HepG2 (cell line): ENCODE data around the gene TUBG1. TPM values are rescaled to one million over a fixed set of nuclear protein-coding genes. Genes with fewer than 3 reads are reported as not detected.

Experiments
- BATF2 ChIP-seq: sonication (generic); formaldehyde crosslinking; IDR thresholded peaks from 2 replicates; pipeline ENCODE4 v1.8.0; 2022; ENCODE audit warnings: mild to moderate bottlenecking, missing genetic modification reagents, moderate library complexity
- CAMTA2 ChIP-seq: sonication (generic); formaldehyde crosslinking; IDR thresholded peaks from 2 replicates; pipeline ENCODE4 v1.4.0; 2020; ENCODE audit warnings: mild to moderate bottlenecking, missing genetic modification reagents, borderline replicate concordance
- ELK4 ChIP-seq: sonication (generic); formaldehyde crosslinking; IDR thresholded peaks from 2 replicates; pipeline ENCODE4 v1.9.0; 2021; ENCODE audit warnings: missing genetic modification reagents, borderline replicate concordance
- EP300 ChIP-seq, 3 experiments: sonication (generic) in 1 of 3; formaldehyde crosslinking in 1 of 3; IDR thresholded peaks; 2 replicates each; pipeline versions ENCODE4 v1.5.1 to v1.6.1; 2011 to 2020; ENCODE audit warnings: low read depth in 2 of 3, low read length in 2 of 3, borderline replicate concordance in 1 of 3, improper control_type of control experiment in 1 of 3, mild to moderate bottlenecking in 1 of 3, missing genetic modification reagents in 1 of 3, moderate library complexity in 1 of 3
- FOXK1 ChIP-seq: sonication (generic); formaldehyde crosslinking; IDR thresholded peaks from 2 replicates; pipeline ENCODE4 v1.4.0; 2020; ENCODE audit warnings: low read depth, missing genetic modification reagents, borderline replicate concordance
- HOXD1 ChIP-seq: sonication (generic); formaldehyde crosslinking; IDR thresholded peaks from 2 replicates; pipeline ENCODE4 v1.5.0; 2020; ENCODE audit warnings: missing genetic modification reagents
- MBD4 ChIP-seq: IDR thresholded peaks from 2 replicates; pipeline ENCODE4 v1.6.1; 2012; ENCODE audit warnings: low read length, inconsistent platforms, borderline replicate concordance
- RFX5 ChIP-seq: IDR thresholded peaks from 2 replicates; pipeline ENCODE4 v1.6.1; 2011; ENCODE audit warnings: low read depth, low read length, improper control_type of control experiment
- SATB2 ChIP-seq: sonication (generic); formaldehyde crosslinking; IDR thresholded peaks from 2 replicates; pipeline ENCODE4 v1.5.0; 2020; ENCODE audit warnings: missing genetic modification reagents
- SNAI1 ChIP-seq: sonication (generic); formaldehyde crosslinking; IDR thresholded peaks from 2 replicates; pipeline ENCODE4 v1.5.0; 2020; ENCODE audit warnings: mild to moderate bottlenecking, missing genetic modification reagents, borderline replicate concordance
- TEAD3 ChIP-seq: optimal IDR thresholded peaks from 2 replicates; pipeline ENCODE3; 2016; ENCODE audit warnings: borderline replicate concordance
- TOPORS ChIP-seq: sonication (generic); formaldehyde crosslinking; IDR thresholded peaks from 2 replicates; pipeline ENCODE4 v1.8.0; 2023; ENCODE audit warnings: mild to moderate bottlenecking, missing genetic modification reagents
- ZEB1 ChIP-seq: IDR thresholded peaks from 2 replicates; pipeline ENCODE4 v1.6.1; 2012; ENCODE audit warnings: mild to moderate bottlenecking, low read depth, inconsistent platforms; ENCODE audit not compliant: insufficient replicate concordance
- ZNF446 ChIP-seq: sonication (generic); formaldehyde crosslinking; IDR thresholded peaks from 2 replicates; pipeline ENCODE4 v1.5.0; 2020; ENCODE audit warnings: mild to moderate bottlenecking, missing genetic modification reagents
- ZNF552 ChIP-seq: sonication (generic); formaldehyde crosslinking; IDR thresholded peaks from 2 replicates; pipeline ENCODE4 v1.9.0; 2022; ENCODE audit warnings: missing genetic modification reagents, mild to moderate bottlenecking, borderline replicate concordance
- ZNF556 ChIP-seq: sonication (generic); formaldehyde crosslinking; IDR thresholded peaks from 2 replicates; pipeline ENCODE4 v1.4.0; 2020; ENCODE audit warnings: mild to moderate bottlenecking, missing genetic modification reagents, borderline replicate concordance
- ZNF644 ChIP-seq: IDR thresholded peaks from 2 replicates; pipeline ENCODE4 v1.6.1; 2016; ENCODE audit warnings: low read depth
- ZNF780A ChIP-seq: sonication (generic); formaldehyde crosslinking; IDR thresholded peaks from 2 replicates; pipeline ENCODE4 v1.8.0; 2022; ENCODE audit warnings: mild to moderate bottlenecking, missing genetic modification reagents, moderate library complexity
- ZNF841 ChIP-seq: sonication (generic); formaldehyde crosslinking; IDR thresholded peaks from 2 replicates; pipeline ENCODE4 v1.8.1; 2023; ENCODE audit warnings: missing genetic modification reagents, borderline replicate concordance
- ZZZ3 ChIP-seq: sonication (generic); formaldehyde crosslinking; IDR thresholded peaks from 2 replicates; pipeline ENCODE4 v1.4.0; 2020; ENCODE audit warnings: missing genetic modification reagents, mild to moderate bottlenecking, borderline replicate concordance
- polyA plus RNA-seq, 8 experiments: library from polyadenylated mRNA; depleted of rRNA in 3 of 8; stranded (reverse) in 7 of 8; unstranded in 1 of 8; fragments of >200 nt; fragmentation: Illumina TruSeq in 4 of 8; extraction: Trizol in 4 of 8; gene quantifications; 2 replicates each; pipeline versions ENCODE4 v1.2.1 to v1.2.3, GENCODE V29; 2011 to 2016; ENCODE audit warnings: low read depth in 4 of 8, missing spikeins in 1 of 8, mixed read lengths in 1 of 8; ENCODE audit not compliant: insufficient read depth in 1 of 8
- total RNA-seq, 5 experiments: library from RNA; depleted of rRNA; stranded (reverse); fragments of >200 nt; fragmentation: Illumina TruSeq; extraction: Trizol; gene quantifications; 2 replicates each; pipeline ENCODE4 v1.2.3, GENCODE V29; 2016; ENCODE audit warnings: low read depth in 1 of 5
- TF ChIP-seq, protein P1 (sequence below): sonication (generic); formaldehyde crosslinking; IDR thresholded peaks from 2 replicates; pipeline ENCODE4 v1.4.0; 2020; ENCODE audit warnings: missing genetic modification reagents, borderline replicate concordance
- TF ChIP-seq, protein P2 (sequence below): IDR thresholded peaks from 2 replicates; pipeline ENCODE4 v1.4.0; 2020; ENCODE audit warnings: mild to moderate bottlenecking, missing genetic modification reagents

The TUBG1 gene
- total and polyA plus RNA-seq, 2 of the 13 experiments (the other 11 are each of a cell fraction or from before 2014, with no cell fraction given), result 74.1 to 137 TPM

DNA sequence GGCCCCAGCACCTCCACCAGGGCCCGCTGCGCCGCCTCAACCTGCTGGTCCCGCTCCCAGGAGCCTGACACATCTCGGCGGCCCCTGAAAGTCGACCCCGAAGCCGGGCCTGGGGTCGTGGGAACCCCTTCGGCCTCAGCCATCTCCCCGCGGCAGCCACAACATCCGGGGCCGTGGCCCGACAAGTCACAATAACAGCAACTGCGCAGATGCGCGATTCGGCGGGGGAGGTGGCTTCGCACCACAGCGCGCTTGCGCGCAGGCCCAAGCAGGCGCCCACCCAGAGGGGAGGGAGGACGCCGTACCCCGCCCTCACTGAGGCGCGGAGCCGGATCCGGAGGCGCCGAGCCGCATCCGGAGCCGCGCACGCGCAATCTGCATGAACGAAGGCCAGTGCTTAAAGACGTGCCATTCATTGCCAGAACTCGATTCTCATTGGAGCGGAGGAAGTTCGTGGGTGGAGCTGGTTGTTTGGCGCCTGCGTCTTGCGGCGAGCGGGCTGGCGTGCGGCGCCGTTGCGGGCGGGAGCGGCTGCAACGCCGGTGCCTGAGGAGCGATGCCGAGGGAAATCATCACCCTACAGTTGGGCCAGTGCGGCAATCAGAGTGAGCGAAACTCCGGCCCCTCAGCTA is at the start of gene TUBG1, which contains the start of gene RETREG3 (continued):
- TF ChIP-seq CAMTA2 (CRISPR knock-in tag) (no peak; the same call in 1 of the 2 replicates), ZNF841 (CRISPR knock-in tag) (no peak), SATB2 (CRISPR knock-in tag) (no peak; the same call in 1 of the 2 replicates), ZZZ3 (CRISPR knock-in tag) (no peak), TEAD3 (CRISPR knock-in tag) (peak; percentile 67), FOXK1 (peak; percentile 92), BATF2 (CRISPR knock-in tag) (no peak), MBD4 (no peak), RFX5 (no peak), HOXD1 (CRISPR knock-in tag) (peak; percentile 31), SNAI1 (CRISPR knock-in tag) (peak; percentile 89; the same call in 1 of the 2 replicates), ZNF556 (no peak), ZEB1 (no peak), TOPORS (CRISPR knock-in tag) (0 out of 2 replicates have a peak, but pooled peaks have one; percentile 56), ZNF446 (no peak), ZNF780A (CRISPR knock-in tag) (no peak), ZNF552 (CRISPR knock-in tag) (no peak; the same call in 1 of the 2 replicates), EP300 (IDR thresholded peaks at IDR 0.05; ENCODE audit: low read depth in 2 of 2, low read length in 2 of 2) (no peak), EP300 (CRISPR knock-in tag; IDR thresholded peaks at IDR 0.05; ENCODE audit: borderline replicate concordance) (no peak), ELK4 (no peak), ZNF644 (CRISPR knock-in tag) (no peak)
- TF ChIP-seq, protein P1, sequence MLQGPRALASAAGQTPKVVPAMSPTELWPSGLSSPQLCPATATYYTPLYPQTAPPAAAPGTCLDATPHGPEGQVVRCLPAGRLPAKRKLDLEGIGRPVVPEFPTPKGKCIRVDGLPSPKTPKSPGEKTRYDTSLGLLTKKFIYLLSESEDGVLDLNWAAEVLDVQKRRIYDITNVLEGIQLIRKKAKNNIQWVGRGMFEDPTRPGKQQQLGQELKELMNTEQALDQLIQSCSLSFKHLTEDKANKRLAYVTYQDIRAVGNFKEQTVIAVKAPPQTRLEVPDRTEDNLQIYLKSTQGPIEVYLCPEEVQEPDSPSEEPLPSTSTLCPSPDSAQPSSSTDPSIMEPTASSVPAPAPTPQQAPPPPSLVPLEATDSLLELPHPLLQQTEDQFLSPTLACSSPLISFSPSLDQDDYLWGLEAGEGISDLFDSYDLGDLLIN (CRISPR knock-in tag), result 0 out of 2 replicates have a peak, but pooled peaks have one; percentile 84
- TF ChIP-seq, protein P2, sequence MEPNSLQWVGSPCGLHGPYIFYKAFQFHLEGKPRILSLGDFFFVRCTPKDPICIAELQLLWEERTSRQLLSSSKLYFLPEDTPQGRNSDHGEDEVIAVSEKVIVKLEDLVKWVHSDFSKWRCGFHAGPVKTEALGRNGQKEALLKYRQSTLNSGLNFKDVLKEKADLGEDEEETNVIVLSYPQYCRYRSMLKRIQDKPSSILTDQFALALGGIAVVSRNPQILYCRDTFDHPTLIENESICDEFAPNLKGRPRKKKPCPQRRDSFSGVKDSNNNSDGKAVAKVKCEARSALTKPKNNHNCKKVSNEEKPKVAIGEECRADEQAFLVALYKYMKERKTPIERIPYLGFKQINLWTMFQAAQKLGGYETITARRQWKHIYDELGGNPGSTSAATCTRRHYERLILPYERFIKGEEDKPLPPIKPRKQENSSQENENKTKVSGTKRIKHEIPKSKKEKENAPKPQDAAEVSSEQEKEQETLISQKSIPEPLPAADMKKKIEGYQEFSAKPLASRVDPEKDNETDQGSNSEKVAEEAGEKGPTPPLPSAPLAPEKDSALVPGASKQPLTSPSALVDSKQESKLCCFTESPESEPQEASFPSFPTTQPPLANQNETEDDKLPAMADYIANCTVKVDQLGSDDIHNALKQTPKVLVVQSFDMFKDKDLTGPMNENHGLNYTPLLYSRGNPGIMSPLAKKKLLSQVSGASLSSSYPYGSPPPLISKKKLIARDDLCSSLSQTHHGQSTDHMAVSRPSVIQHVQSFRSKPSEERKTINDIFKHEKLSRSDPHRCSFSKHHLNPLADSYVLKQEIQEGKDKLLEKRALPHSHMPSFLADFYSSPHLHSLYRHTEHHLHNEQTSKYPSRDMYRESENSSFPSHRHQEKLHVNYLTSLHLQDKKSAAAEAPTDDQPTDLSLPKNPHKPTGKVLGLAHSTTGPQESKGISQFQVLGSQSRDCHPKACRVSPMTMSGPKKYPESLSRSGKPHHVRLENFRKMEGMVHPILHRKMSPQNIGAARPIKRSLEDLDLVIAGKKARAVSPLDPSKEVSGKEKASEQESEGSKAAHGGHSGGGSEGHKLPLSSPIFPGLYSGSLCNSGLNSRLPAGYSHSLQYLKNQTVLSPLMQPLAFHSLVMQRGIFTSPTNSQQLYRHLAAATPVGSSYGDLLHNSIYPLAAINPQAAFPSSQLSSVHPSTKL, result peak; percentile 37; the same call in 1 of the 2 replicates
